OCI-LY3 (cell line): ENCODE measurements around the gene GLO1.

Source experiments
- H2AFZ ChIP-seq: fragments of 200-600, 300-600 bp; shearing (Covaris generic); 2 replicates; pipeline ENCODE4 v1.6.0; 2014; ENCODE audit warnings: antibody characterized with exemption, low read depth, low read length
- H3K27ac ChIP-seq: fragments of 200-600, 300-600 bp; sonication (generic); 2 replicates; pipeline ENCODE4 v1.5.1; 2014; ENCODE audit warnings: mild to moderate bottlenecking, low read length, moderate library complexity, mixed read lengths
- H3K27me3 ChIP-seq: fragments of 200-600, 300-600 bp; sonication (generic); 2 replicates; pipeline ENCODE4 v1.6.1; 2014; ENCODE audit warnings: low read depth, low read length, mixed read lengths
- H3K36me3 ChIP-seq: fragments of 200-600, 300-600 bp; sonication (generic); replicated peaks from 2 replicates; pipeline ENCODE3; 2014; ENCODE audit warnings: low read depth, low read length, mixed read lengths
- H3K4me1 ChIP-seq: fragments of 300-600, 200-600 bp; sonication (generic); 2 replicates; pipeline ENCODE4 v1.6.1; 2014; ENCODE audit warnings: low read length, mixed read lengths
- H3K4me2 ChIP-seq: fragments of 200-600, 300-600 bp; sonication (generic); 2 replicates; pipeline ENCODE4 v1.6.1; 2014; ENCODE audit warnings: low read length, mixed read lengths
- H3K4me3 ChIP-seq: fragments of 300-600, 200-600 bp; sonication (generic); 2 replicates; pipeline ENCODE4 v1.5.1; 2014; ENCODE audit warnings: antibody characterized with exemption, mild to moderate bottlenecking, low read length, moderate library complexity
- H3K79me2 ChIP-seq: fragments of 300-600, 200-600 bp; shearing (Covaris generic); 2 replicates; pipeline ENCODE4 v1.6.1; 2014; ENCODE audit warnings: mild to moderate bottlenecking, low read length, mixed read lengths
- H3K9ac ChIP-seq: fragments of 300-600, 200-600 bp; shearing (Covaris generic); 2 replicates; pipeline ENCODE4 v1.6.0; 2014; ENCODE audit warnings: mild to moderate bottlenecking, low read length, moderate library complexity
- H3K9me3 ChIP-seq: fragments of 200-600, 300-600 bp; shearing (Covaris generic); 2 replicates; pipeline ENCODE4 v1.6.1; 2014; ENCODE audit warnings: low read length, mixed read lengths; ENCODE audit not compliant: insufficient read depth
- H4K20me1 ChIP-seq: fragments of 200-600, 300-600 bp; sonication (generic); 2 replicates; pipeline ENCODE4 v1.6.1; 2016; ENCODE audit warnings: low read length, mixed read lengths; ENCODE audit not compliant: insufficient read depth
- EZH2phosphoT487 ChIP-seq: fragments of 200-600 bp; shearing (Covaris generic); IDR thresholded peaks from 2 replicates; pipeline ENCODE4 v1.6.1; 2018; ENCODE audit warnings: antibody characterized with exemption, mixed run types, low read depth
- TF ChIP-seq, protein P1 (sequence below): fragments of 200-600, 300-600 bp; sonication (generic); IDR thresholded peaks from 2 replicates; pipeline ENCODE4 v1.5.1; 2014; ENCODE audit warnings: antibody characterized with exemption, low read length, low read depth

Gene GLO1

DNA sequence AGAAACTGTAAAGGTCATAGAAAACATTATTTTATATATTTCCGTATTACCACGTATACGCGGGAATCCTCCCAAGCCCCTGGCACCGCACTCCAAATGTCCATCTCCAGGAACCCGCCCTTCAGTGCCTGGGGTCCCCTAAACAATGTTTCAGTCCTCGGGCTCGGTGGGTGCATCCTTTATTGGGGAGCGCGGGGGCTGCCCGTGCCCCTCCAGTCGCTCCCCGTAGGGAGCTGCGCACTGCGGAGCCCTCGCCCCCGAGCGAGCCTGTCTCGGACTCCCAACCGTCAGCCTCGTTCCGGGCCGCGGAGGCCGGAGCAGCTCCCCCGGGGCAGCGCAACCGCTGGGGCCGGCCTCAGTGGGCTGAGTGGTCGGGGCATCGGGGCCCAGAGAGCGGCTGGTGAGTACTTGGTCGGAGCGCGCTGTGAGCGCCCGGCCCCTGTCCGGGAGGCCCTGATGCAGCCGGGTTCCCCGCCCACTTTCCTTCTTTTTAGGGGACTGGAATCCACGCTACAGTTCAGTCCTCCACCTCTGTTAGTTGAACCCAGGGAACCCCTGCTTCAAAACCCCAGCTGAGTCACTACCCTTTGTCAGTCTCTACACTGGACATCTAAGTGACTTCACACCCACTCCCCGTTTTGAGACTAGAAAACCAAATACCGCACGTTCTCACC is 12.2 kb upstream of the GLO1 start, which contains the start of gene DNAH8:
Gene DNAH8, plus strand, starts transcription at position 296 of the 674 bp plus-strand sequence. CDS start 7,499 bp downstream, outside the sequence.
- Histone ChIP-seq H3K9ac (no peak within 1 kb of the TSS), H3K27ac (no peak within 1 kb of the TSS), H3K27me3 (peaks cover 8% of the 10 kb centered on the region), H3K9me3 (no peaks in the 10 kb centered on the region), H3K4me1 (no peaks in the 10 kb centered on the region), H4K20me1 (no peaks in the 10 kb centered on the region), H2AFZ (no peak within 1 kb of the TSS), H3K4me3 (no peak within 1 kb of the TSS), H3K4me2 (no peak within 1 kb of the TSS), H3K36me3 (no peaks in the 10 kb centered on the region), H3K79me2 (no peaks in the 10 kb centered on the region)
- no peak for TF ChIP-seq EZH2phosphoT487
- TF ChIP-seq, protein P1, sequence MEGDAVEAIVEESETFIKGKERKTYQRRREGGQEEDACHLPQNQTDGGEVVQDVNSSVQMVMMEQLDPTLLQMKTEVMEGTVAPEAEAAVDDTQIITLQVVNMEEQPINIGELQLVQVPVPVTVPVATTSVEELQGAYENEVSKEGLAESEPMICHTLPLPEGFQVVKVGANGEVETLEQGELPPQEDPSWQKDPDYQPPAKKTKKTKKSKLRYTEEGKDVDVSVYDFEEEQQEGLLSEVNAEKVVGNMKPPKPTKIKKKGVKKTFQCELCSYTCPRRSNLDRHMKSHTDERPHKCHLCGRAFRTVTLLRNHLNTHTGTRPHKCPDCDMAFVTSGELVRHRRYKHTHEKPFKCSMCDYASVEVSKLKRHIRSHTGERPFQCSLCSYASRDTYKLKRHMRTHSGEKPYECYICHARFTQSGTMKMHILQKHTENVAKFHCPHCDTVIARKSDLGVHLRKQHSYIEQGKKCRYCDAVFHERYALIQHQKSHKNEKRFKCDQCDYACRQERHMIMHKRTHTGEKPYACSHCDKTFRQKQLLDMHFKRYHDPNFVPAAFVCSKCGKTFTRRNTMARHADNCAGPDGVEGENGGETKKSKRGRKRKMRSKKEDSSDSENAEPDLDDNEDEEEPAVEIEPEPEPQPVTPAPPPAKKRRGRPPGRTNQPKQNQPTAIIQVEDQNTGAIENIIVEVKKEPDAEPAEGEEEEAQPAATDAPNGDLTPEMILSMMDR, result no peak

DNA sequence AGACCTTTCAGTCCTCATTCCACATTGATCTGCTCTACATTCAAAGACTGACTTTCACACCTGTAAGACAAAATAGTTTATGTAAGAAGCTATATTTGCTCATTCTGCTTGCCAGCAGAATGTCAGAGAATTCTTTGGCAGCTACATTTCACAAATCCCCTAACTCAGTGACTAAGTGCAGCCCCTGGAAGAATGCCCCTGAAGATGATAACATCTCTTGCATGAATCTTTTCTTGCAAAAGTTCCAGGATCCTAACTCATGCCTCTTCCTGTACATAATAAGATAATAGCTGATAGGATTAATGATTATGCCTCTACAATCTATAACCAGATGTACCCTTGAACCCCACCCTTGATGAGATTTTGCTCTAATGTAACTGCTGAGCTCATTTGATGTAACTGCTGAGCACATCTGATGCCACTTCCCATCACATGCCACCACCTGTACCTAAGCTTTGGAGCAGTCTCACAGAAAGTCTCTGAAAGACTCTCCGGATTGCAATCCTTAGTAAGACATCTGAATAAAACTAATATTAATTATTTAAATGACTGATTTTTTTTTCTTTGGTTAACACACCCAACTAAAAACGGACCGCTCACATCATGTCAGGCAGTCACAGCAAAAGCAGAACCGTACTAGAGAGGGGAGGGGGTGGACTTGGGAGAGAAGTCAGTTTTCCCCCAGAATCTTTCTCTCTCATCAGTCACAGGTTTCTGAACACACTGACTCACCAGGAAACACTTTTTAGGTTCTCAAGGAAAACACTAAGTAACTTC is 11.5 kb upstream of the GLO1 start:
- Histone ChIP-seq H3K9me3 (no peaks in the 10 kb centered on the region), H4K20me1 (no peaks in the 10 kb centered on the region), H3K4me3 (no peak overlapping the region), H3K4me1 (no peaks in the 10 kb centered on the region), H3K27me3 (peaks cover 6% of the 10 kb centered on the region), H3K79me2 (no peaks in the 10 kb centered on the region), H3K9ac (no peak overlapping the region), H2AFZ (no peak overlapping the region), H3K27ac (no peak overlapping the region), H3K4me2 (no peak overlapping the region), H3K36me3 (no peaks in the 10 kb centered on the region)
- TF ChIP-seq EZH2phosphoT487, result no peak
- TF ChIP-seq, protein P1, result no peak

DNA sequence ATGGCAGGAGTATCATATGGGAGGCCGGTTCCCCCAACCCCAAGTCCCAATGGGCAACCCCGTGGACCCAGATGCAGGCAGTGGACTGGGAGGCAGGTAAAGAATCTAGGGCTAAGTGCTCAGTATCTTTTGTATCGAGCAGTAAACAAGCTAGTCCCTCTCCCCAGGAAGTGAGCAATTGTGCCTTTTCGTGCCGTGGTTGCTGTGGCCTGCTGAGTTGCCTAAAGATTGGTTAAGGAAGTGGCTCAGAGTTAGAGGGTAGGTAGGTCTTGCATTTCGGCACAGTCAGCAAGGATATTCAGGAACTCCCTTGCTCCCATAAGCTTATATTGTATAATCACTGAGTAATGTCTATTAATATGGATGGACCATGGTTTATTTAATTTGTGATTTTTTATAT is 10.9 kb upstream of the GLO1 start:
- Histone ChIP-seq H2AFZ (no peak overlapping the region), H4K20me1 (no peaks in the 10 kb centered on the region), H3K9ac (no peak overlapping the region), H3K79me2 (no peaks in the 10 kb centered on the region), H3K9me3 (no peaks in the 10 kb centered on the region), H3K4me1 (no peaks in the 10 kb centered on the region), H3K27ac (no peak overlapping the region), H3K4me2 (no peak overlapping the region), H3K36me3 (no peaks in the 10 kb centered on the region), H3K27me3 (peaks cover 3% of the 10 kb centered on the region), H3K4me3 (no peak overlapping the region)
- no peak for TF ChIP-seq EZH2phosphoT487
- TF ChIP-seq, protein P1, result no peak

DNA sequence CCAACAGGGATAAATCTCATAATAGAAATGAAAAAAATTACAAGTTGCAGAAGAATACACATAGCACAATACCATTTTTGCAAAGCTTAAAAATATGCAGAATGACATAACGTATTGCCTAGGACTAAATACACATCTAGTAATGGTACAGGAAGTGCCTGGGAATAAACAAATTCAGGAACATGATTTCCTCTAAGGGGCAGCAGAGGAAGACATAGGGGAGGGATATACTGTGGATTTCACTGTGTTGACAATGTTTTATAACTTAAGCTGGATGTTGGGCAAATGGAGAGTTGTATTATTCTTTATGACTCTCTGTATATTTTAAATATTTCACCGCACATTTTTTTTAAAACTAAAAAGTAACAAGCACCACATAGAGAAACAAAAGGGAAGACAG is 5.6 kb upstream of the GLO1 start:
- no peaks in the 10 kb centered on the region for H3K36me3 ChIP-seq
- no peak overlapping the region for H3K9ac ChIP-seq
- no peaks in the 10 kb centered on the region for H4K20me1 ChIP-seq
- H3K27ac ChIP-seq, result no peak overlapping the region
- H3K27me3 ChIP-seq, result peaks cover 3% of the 10 kb centered on the region; the same call in 1 of the 2 replicates
- H3K4me1 ChIP-seq, result peaks cover 3% of the 10 kb centered on the region; the same call in 1 of the 2 replicates
- H3K9me3 ChIP-seq, result no peaks in the 10 kb centered on the region
- no peak overlapping the region for H2AFZ ChIP-seq
- no peaks in the 10 kb centered on the region for H3K79me2 ChIP-seq
- no peak overlapping the region for H3K4me3 ChIP-seq
- no peak overlapping the region for H3K4me2 ChIP-seq
- no peak for TF ChIP-seq EZH2phosphoT487
- TF ChIP-seq, protein P1, result no peak
